Hepatocyte (in vitro differentiated cells): ENCODE measurements around the gene CX3CL1. TPM values are rescaled to one million over a fixed set of nuclear protein-coding genes. Genes with fewer than 3 reads are reported as not detected.

Source experiments
- DNase-seq: peaks from one replicate; pipeline ENCODE4 v3.0.0-alpha.2; 2016; ENCODE audit warnings: low spot score
- H2AFZ ChIP-seq: fragments of 200-600 bp; sonication (generic); 2 replicates; pipeline ENCODE4 v1.6.0; 2016; ENCODE audit warnings: antibody characterized with exemption, mild to moderate bottlenecking
- H3K27ac ChIP-seq: fragments of 200-600 bp; sonication (generic); 2 replicates; pipeline ENCODE4 v1.5.1; 2016; ENCODE audit warnings: mild to moderate bottlenecking
- H3K27me3 ChIP-seq: fragments of 200-600 bp; sonication (generic); 2 replicates; pipeline ENCODE4 v1.6.1; 2016
- H3K36me3 ChIP-seq: fragments of 200-600 bp; sonication (generic); replicated peaks from 2 replicates; pipeline ENCODE4 v1.5.1; 2016; ENCODE audit warnings: low read depth; ENCODE audit not compliant: insufficient read depth
- H3K4me1 ChIP-seq: fragments of 200-600 bp; sonication (generic); 2 replicates; pipeline ENCODE4 v1.5.1; 2016; ENCODE audit warnings: mild to moderate bottlenecking, moderate library complexity; ENCODE audit not compliant: insufficient read depth
- H3K4me2 ChIP-seq: fragments of 200-600 bp; sonication (generic); 2 replicates; pipeline ENCODE4 v1.6.0; 2016
- H3K4me3 ChIP-seq: fragments of 200-600 bp; sonication (generic); 2 replicates; pipeline ENCODE4 v1.5.1; 2016; ENCODE audit warnings: mild to moderate bottlenecking
- H3K79me2 ChIP-seq: fragments of 200-600 bp; sonication (generic); 2 replicates; pipeline ENCODE4 v1.6.0; 2017; ENCODE audit warnings: mild to moderate bottlenecking
- H3K9me2 ChIP-seq: fragments of 200-600 bp; sonication (generic); replicated peaks from 2 replicates; pipeline ENCODE4 v1.6.0; 2017; ENCODE audit warnings: mild to moderate bottlenecking; ENCODE audit not compliant: insufficient read depth
- H3K9me3 ChIP-seq: fragments of 200-600 bp; sonication (generic); 2 replicates; pipeline ENCODE4 v1.5.1; 2016; ENCODE audit warnings: low read depth, mild to moderate bottlenecking
- H4K20me1 ChIP-seq: fragments of 200-600 bp; sonication (generic); 2 replicates; pipeline ENCODE4 v1.6.0; 2016; ENCODE audit warnings: mild to moderate bottlenecking; ENCODE audit not compliant: insufficient read depth, poor library complexity, severe bottlenecking
- CTCF ChIP-seq: fragments of 200-600 bp; sonication (generic); IDR thresholded peaks from 2 replicates; pipeline ENCODE4 v1.5.1; 2016; ENCODE audit warnings: antibody characterized with exemption, mild to moderate bottlenecking; ENCODE audit not compliant: poor library complexity
- EZH2 ChIP-seq: fragments of 200-600 bp; sonication (generic); IDR thresholded peaks from 2 replicates; pipeline ENCODE4 v1.6.1; 2016; ENCODE audit warnings: antibody characterized with exemption, mild to moderate bottlenecking, borderline replicate concordance
- EZH2phosphoT487 ChIP-seq: fragments of 200-600 bp; sonication (generic); IDR thresholded peaks from one replicate; pipeline ENCODE4 v1.6.1; 2018; ENCODE audit warnings: antibody characterized with exemption, mild to moderate bottlenecking, low read depth, moderate library complexity; ENCODE audit not compliant: unreplicated experiment, severe bottlenecking
- WGBS: methylation state at CpG from one replicate; pipeline ENCODE4 v1.1.6; 2016; ENCODE audit warnings: low lambda C conversion rate; ENCODE audit errors: missing lambda C conversion rate; 5-methylcytosine and 5-hydroxymethylcytosine counted together
- polyA plus RNA-seq: library from polyadenylated mRNA; unstranded; fragments of >200 nt; fragmentation: Nextera tagmentation; extraction: Ambion mirVana; gene quantifications from 2 replicates; pipeline ENCODE4 v1.2.1, GENCODE V29; 2016
- total RNA-seq: library from RNA; depleted of rRNA; stranded (reverse); fragments of >200 nt; gene quantifications from 2 replicates; pipeline ENCODE4 v1.2.3, GENCODE V29; 2014

CX3CL1 gene
- total and polyA plus RNA-seq, 2 experiments from 2014 or later: 6.6 to 9.4 TPM

- no peak overlapping the region for H3K4me2 ChIP-seq
- DNase-seq: no peak
- no peaks in the 10 kb centered on the region for H3K36me3 ChIP-seq
- no peaks in the 10 kb centered on the region for H3K9me3 ChIP-seq
- WGBS: 89% methylated on average over 8 of the region's 8 CpGs
- no peak for TF ChIP-seq EZH2
- no peak for TF ChIP-seq EZH2phosphoT487
- H3K27ac ChIP-seq: no peak overlapping the region
- no peaks in the 10 kb centered on the region for H3K79me2 ChIP-seq
- H3K4me3 ChIP-seq: no peak overlapping the region
- H3K27me3 ChIP-seq: no peaks in the 10 kb centered on the region
- no peak overlapping the region for H2AFZ ChIP-seq
- H3K4me1 ChIP-seq: peaks cover 30% of the 10 kb centered on the region
- no peaks in the 10 kb centered on the region for H4K20me1 ChIP-seq
- H3K9me2 ChIP-seq: no peaks in the 10 kb centered on the region
Measured at GRCh38 chr16:57380671-57381462, 8.6 kb downstream of the CX3CL1 start.

- H3K9me3 ChIP-seq: no peaks in the 10 kb centered on the region
- WGBS: 96% methylated on average over 28 of the region's 35 CpGs
- DNase-seq: no peak
- no peaks in the 10 kb centered on the region for H3K27me3 ChIP-seq
- H2AFZ ChIP-seq: no peak overlapping the region
- TF ChIP-seq EZH2 (no peak), EZH2phosphoT487 (no peak), CTCF (no peak)
- H3K36me3 ChIP-seq: no peaks in the 10 kb centered on the region
- H4K20me1 ChIP-seq: no peaks in the 10 kb centered on the region
- no peak overlapping the region for H3K4me3 ChIP-seq
- H3K27ac ChIP-seq: no peak overlapping the region
- H3K9me2 ChIP-seq: no peaks in the 10 kb centered on the region
- H3K4me1 ChIP-seq: peaks cover 31% of the 10 kb centered on the region
- H3K4me2 ChIP-seq: no peak overlapping the region
- no peaks in the 10 kb centered on the region for H3K79me2 ChIP-seq
Measured at GRCh38 chr16:57381791-57382534, 9.7 kb downstream of the CX3CL1 start.

GRCh38 chr16:57382535-57383275, 10.4 kb downstream of the CX3CL1 start:
- no peaks in the 10 kb centered on the region for H3K79me2 ChIP-seq
- WGBS: 96% methylated on average over 16 of the region's 16 CpGs
- H3K9me2 ChIP-seq: no peaks in the 10 kb centered on the region
- H3K4me2 ChIP-seq: no peak overlapping the region
- H3K9me3 ChIP-seq: no peaks in the 10 kb centered on the region
- H4K20me1 ChIP-seq: no peaks in the 10 kb centered on the region
- H3K36me3 ChIP-seq: no peaks in the 10 kb centered on the region
- TF ChIP-seq EZH2phosphoT487 (no peak), CTCF (no peak), EZH2 (no peak)
- no peaks in the 10 kb centered on the region for H3K27me3 ChIP-seq
- DNase-seq: no peak
- no peak overlapping the region for H3K27ac ChIP-seq
- H3K4me1 ChIP-seq: peaks cover 24% of the 10 kb centered on the region
- no peak overlapping the region for H3K4me3 ChIP-seq
- no peak overlapping the region for H2AFZ ChIP-seq
